WTC11 (cell line): ENCODE results near the gene EPHB3. TPM values are rescaled to one million over a fixed set of nuclear protein-coding genes. Genes with fewer than 3 reads are reported as not detected.

Experiments used
- ATAC-seq: fragments of 200-7000 bp; cut with Tn5 transposase; 2 replicates; pipeline ENCODE4 v1.10.0; 2021; ENCODE audit warnings: mild to moderate bottlenecking, moderate library complexity
- CTCF ChIA-PET: fragments of 300-600 bp; sonication (Branson Sonifier 250); formaldehyde crosslinking; loops from one replicate; lab custom pipeline; 2021; ENCODE audit warnings: antibody characterized with exemption; lab: Charles Lee
- POLR2A ChIA-PET: fragments of 350-600 bp; sonication (Branson Sonifier 250); formaldehyde crosslinking; loops from one replicate; lab custom pipeline; 2021; ENCODE audit warnings: antibody characterized with exemption; lab: Charles Lee
- DNase-seq: peaks from one replicate; pipeline ENCODE4 v3.0.0; 2021; ENCODE audit warnings: low spot score
- H3K27ac Mint-ChIP-seq: 2 replicates; pipeline ENCODE4 v1.8.0; 2021; ENCODE audit warnings: mixed read lengths
- H3K27me3 Mint-ChIP-seq: 2 replicates; pipeline ENCODE4 v1.8.0; 2021; ENCODE audit warnings: low read depth, mild to moderate bottlenecking, moderate library complexity, mixed read lengths
- H3K36me3 Mint-ChIP-seq: 2 replicates; pipeline ENCODE4 v1.8.0; 2021; ENCODE audit warnings: mixed read lengths
- H3K4me1 Mint-ChIP-seq: 2 replicates; pipeline ENCODE4 v1.8.0; 2022; ENCODE audit warnings: mixed read lengths
- H3K4me3 Mint-ChIP-seq: 2 replicates; pipeline ENCODE4 v1.8.0; 2021; ENCODE audit warnings: mild to moderate bottlenecking, moderate library complexity, mixed read lengths
- H3K9me3 Mint-ChIP-seq: 2 replicates; pipeline ENCODE4 v1.8.0; 2021; ENCODE audit warnings: mixed read lengths
- AFF4 ChIP-seq: sonication (generic); formaldehyde crosslinking; IDR thresholded peaks from 2 replicates; pipeline ENCODE4 v1.8.1; 2023; ENCODE audit warnings: mild to moderate bottlenecking, missing genetic modification reagents, borderline replicate concordance
- ATF2 ChIP-seq: sonication (generic); formaldehyde crosslinking; IDR thresholded peaks from 2 replicates; pipeline ENCODE4 v1.8.1; 2022; ENCODE audit warnings: low read depth, missing genetic modification reagents, borderline replicate concordance
- ATF3 ChIP-seq: sonication (generic); formaldehyde crosslinking; conservative IDR thresholded peaks from 2 replicates; pipeline ENCODE4 v1.8.1; 2022; ENCODE audit warnings: mild to moderate bottlenecking, missing genetic modification reagents
- ATF6 ChIP-seq: sonication (generic); formaldehyde crosslinking; IDR thresholded peaks from 2 replicates; pipeline ENCODE4 v1.8.1; 2023; ENCODE audit warnings: mild to moderate bottlenecking, missing genetic modification reagents
- CDX4 ChIP-seq: fragments of 250-450 bp; sonication (Bioruptor Pico); IDR thresholded peaks from 2 replicates; pipeline ENCODE4 v1.9.0; 2021; ENCODE audit warnings: moderate library complexity, mild to moderate bottlenecking, inconsistent platforms, borderline replicate concordance
- EMX1 ChIP-seq: fragments of 250-450 bp; sonication (Bioruptor Pico); IDR thresholded peaks from 2 replicates; pipeline ENCODE4 v1.8.0; 2021; ENCODE audit warnings: mild to moderate bottlenecking
- ERG ChIP-seq: fragments of 250-450 bp; sonication (Bioruptor Pico); IDR thresholded peaks from 2 replicates; pipeline ENCODE4 v1.8.0; 2021; ENCODE audit warnings: mild to moderate bottlenecking
- ESRRA ChIP-seq: sonication (generic); formaldehyde crosslinking; IDR thresholded peaks from 2 replicates; pipeline ENCODE4 v1.8.1; 2022; ENCODE audit warnings: mild to moderate bottlenecking, missing genetic modification reagents, borderline replicate concordance
- FOXP1 ChIP-seq: sonication (generic); formaldehyde crosslinking; IDR thresholded peaks from 2 replicates; pipeline ENCODE4 v1.8.0; 2022; ENCODE audit warnings: missing genetic modification reagents, mild to moderate bottlenecking, moderate library complexity, borderline replicate concordance
- GRHL2 ChIP-seq: fragments of 250-450 bp; sonication (Bioruptor Pico); IDR thresholded peaks from 2 replicates; pipeline ENCODE4 v1.8.0; 2022; ENCODE audit warnings: mild to moderate bottlenecking, moderate library complexity; ENCODE audit not compliant: insufficient replicate concordance, severe bottlenecking
- JAZF1 ChIP-seq: fragments of 250-450 bp; sonication (Bioruptor Pico); IDR thresholded peaks from 2 replicates; pipeline ENCODE4 v1.9.0; 2021; ENCODE audit warnings: moderate library complexity, mild to moderate bottlenecking, inconsistent platforms
- JUN ChIP-seq: sonication (generic); formaldehyde crosslinking; IDR thresholded peaks from 2 replicates; pipeline ENCODE4 v1.8.0; 2023; ENCODE audit warnings: mild to moderate bottlenecking, missing genetic modification reagents
- MXD4 ChIP-seq: fragments of 250-450 bp; sonication (Bioruptor Pico); IDR thresholded peaks from 2 replicates; pipeline ENCODE4 v1.8.0; 2021; ENCODE audit warnings: mild to moderate bottlenecking, moderate library complexity, borderline replicate concordance
- NFATC4 ChIP-seq: fragments of 250-450 bp; sonication (Bioruptor Pico); IDR thresholded peaks from 2 replicates; pipeline ENCODE4 v1.9.0; 2021; ENCODE audit warnings: mild to moderate bottlenecking
- NFYB ChIP-seq: sonication (generic); formaldehyde crosslinking; conservative IDR thresholded peaks from 2 replicates; pipeline ENCODE4 v1.8.0; 2022; ENCODE audit warnings: low read depth, missing genetic modification reagents
- NR1H2 ChIP-seq: sonication (generic); formaldehyde crosslinking; IDR thresholded peaks from 2 replicates; pipeline ENCODE4 v1.9.0; 2021; ENCODE audit warnings: mild to moderate bottlenecking, moderate library complexity, missing genetic modification reagents
- RORB ChIP-seq: fragments of 250-450 bp; sonication (Bioruptor Pico); IDR thresholded peaks from 2 replicates; pipeline ENCODE4 v1.9.0; 2021; ENCODE audit warnings: mild to moderate bottlenecking
- ZNF121 ChIP-seq: sonication (generic); formaldehyde crosslinking; IDR thresholded peaks from 2 replicates; pipeline ENCODE4 v1.8.0; 2023; ENCODE audit warnings: missing genetic modification reagents
- ZNF263 ChIP-seq: sonication (generic); formaldehyde crosslinking; IDR thresholded peaks from 2 replicates; pipeline ENCODE4 v1.8.1; 2022; ENCODE audit warnings: low read depth, mild to moderate bottlenecking, moderate library complexity, missing genetic modification reagents
- ZNF317 ChIP-seq: sonication (generic); formaldehyde crosslinking; IDR thresholded peaks from 2 replicates; pipeline ENCODE4 v1.8.1; 2023; ENCODE audit warnings: low read depth, mild to moderate bottlenecking, moderate library complexity, missing genetic modification reagents, borderline replicate concordance
- ZNF423 ChIP-seq: fragments of 250-450 bp; sonication (Bioruptor Pico); IDR thresholded peaks from 2 replicates; pipeline ENCODE4 v2.1.2; 2022; ENCODE audit warnings: mild to moderate bottlenecking, moderate library complexity
- ZNF671 ChIP-seq: fragments of 250-450 bp; sonication (Bioruptor Pico); IDR thresholded peaks from 2 replicates; pipeline ENCODE4 v1.8.0; 2021; ENCODE audit warnings: mild to moderate bottlenecking
- total RNA-seq: library from RNA; stranded (reverse); gene quantifications from 3 replicates; pipeline ENCODE4 v1.2.3, GENCODE V29; 2021

Gene EPHB3
- total RNA-seq, 1 experiment from 2014 or later: 11.4 TPM

- TF ChIP-seq MXD4 (CRISPR knock-in tag) (no peak), FOXP1 (CRISPR knock-in tag) (no peak), JAZF1 (CRISPR knock-in tag) (no peak), NR1H2 (CRISPR knock-in tag) (no peak), AFF4 (CRISPR knock-in tag) (no peak), ZNF121 (CRISPR knock-in tag) (no peak), ZNF263 (CRISPR knock-in tag) (no peak), ATF3 (CRISPR knock-in tag) (no peak), ESRRA (CRISPR knock-in tag) (no peak), ZNF423 (CRISPR knock-in tag) (no peak), NFYB (CRISPR knock-in tag) (no peak)
These were observed 4.8 kb upstream of the EPHB3 start (continued) for GRCh38 chr3:184556582-184557347.

- H3K4me3 Mint-ChIP-seq: no peak overlapping the region
- peaks cover 30% of the 10 kb centered on the region for H3K4me1 Mint-ChIP-seq
- H3K27ac Mint-ChIP-seq: no peak overlapping the region
- no peaks in the 10 kb centered on the region for H3K9me3 Mint-ChIP-seq
- ChIA-PET POLR2A (no interaction called here), CTCF (interaction anchor here (0.9 to 2.8 kb wide), 4 partner anchors 15 to 220 kb away, joined by 3 to 13 read pairs (median 4); no protein-coding TSS in a partner anchor)
- peaks cover 48% of the 10 kb centered on the region for H3K27me3 Mint-ChIP-seq
- ATAC-seq: no peak
- H3K36me3 Mint-ChIP-seq: no peaks in the 10 kb centered on the region
- DNase-seq: no peak
- TF ChIP-seq AFF4 (CRISPR knock-in tag) (no peak), ZNF671 (CRISPR knock-in tag) (no peak), CDX4 (CRISPR knock-in tag) (no peak), RORB (CRISPR knock-in tag) (no peak), ERG (no peak), JUN (CRISPR knock-in tag) (no peak), ZNF317 (CRISPR knock-in tag) (no peak), GRHL2 (no peak), ATF2 (CRISPR knock-in tag) (no peak), NFATC4 (CRISPR knock-in tag) (no peak), ATF6 (CRISPR knock-in tag) (no peak), EMX1 (CRISPR knock-in tag) (no peak)
These were observed 4.1 kb upstream of the EPHB3 start for GRCh38 chr3:184557348-184557950.
